ENCODE measurements around the gene TIGD4.

The TIGD4 gene

GRCh38 chr4:152723236-152723635, 56.3 kb downstream of the TIGD4 start:
- DNase-seq, result no peak
- TF ChIP-seq GATA1 (IDR thresholded peaks at IDR 0.05; ENCODE audit: low read depth, low read length) (no peak), POLR2A (IDR thresholded peaks at IDR 0.05; ENCODE audit: low read length) (no peak)

- DNase-seq, result no peak
These were observed 59.6 kb downstream of the TIGD4 start for GRCh38 chr4:152719801-152720556.

More at GRCh38 chr4:152719801-152720556, 59.6 kb downstream of the TIGD4 start:
- no peak for TF ChIP-seq POLR2A (IDR thresholded peaks at IDR 0.05; ENCODE audit: low read length)
- TF ChIP-seq GATA1 (IDR thresholded peaks at IDR 0.05; ENCODE audit: low read depth, low read length), result no peak

Measured in erythroblast (primary cell).